Esophagus muscularis mucosa (tissue), 4 donors: Measurements from ENCODE around the gene SH2D1B. TPM values are rescaled to one million over a fixed set of nuclear protein-coding genes. Genes with fewer than 3 reads are reported as not detected.

Source experiments
- DNase-seq: peaks from one replicate; pipeline ENCODE4 v3.0.0-alpha.2; 2017; ENCODE audit errors: extremely low spot score
- H3K27ac ChIP-seq, 4 donors: fragments of 200-600 bp; sonication (generic); replicated peaks in 1 of 4; 1 replicate in 3 of 4; 2 replicates in 1 of 4; pipeline ENCODE4 v1.5.1; 2016 to 2019; ENCODE audit warnings: mild to moderate bottlenecking in 1 of 4
- H3K27me3 ChIP-seq, 4 donors: fragments of 200-600 bp; sonication (generic); one replicate each; pipeline versions ENCODE4 v1.5.1 to v1.6.0; 2016 to 2019
- H3K36me3 ChIP-seq, 4 donors: fragments of 200-600 bp; sonication (generic); one replicate each; pipeline ENCODE4 v1.5.1; 2016 to 2019
- H3K4me1 ChIP-seq, 4 donors: fragments of 200-600 bp; sonication (generic); one replicate each; pipeline ENCODE4 v1.5.1; 2016 to 2019
- H3K4me3 ChIP-seq, 4 donors: fragments of 200-600 bp; sonication (generic); 1 replicate in 2 of 4; 2 replicates in 2 of 4; pipeline ENCODE4 v1.5.1; 2016 to 2019; ENCODE audit warnings: mild to moderate bottlenecking in 4 of 4, moderate library complexity in 1 of 4
- H3K9me3 ChIP-seq, 4 donors: fragments of 200-600 bp; sonication (generic); 1 replicate in 3 of 4; 2 replicates in 1 of 4; pipeline ENCODE4 v1.5.1; 2016 to 2019
- EP300 ChIP-seq: sonication (generic); formaldehyde crosslinking; IDR thresholded peaks from one replicate; pipeline ENCODE4 v1.6.1; 2017; ENCODE audit warnings: antibody characterized with exemption
- POLR2A ChIP-seq: fragments of 450-650 bp; IDR thresholded peaks from one replicate; pipeline ENCODE4 v1.6.1; 2017; ENCODE audit warnings: antibody characterized with exemption, moderate library complexity, mild to moderate bottlenecking, low read depth
- POLR2AphosphoS5 ChIP-seq, 2 donors: sonication (generic); formaldehyde crosslinking; IDR thresholded peaks; one replicate each; pipeline ENCODE4 v1.6.1; 2017; ENCODE audit warnings: antibody characterized with exemption in 2 of 2
- WGBS: methylation state at CpG from one replicate; pipeline ENCODE4 v1.1.5; 2018; 5-methylcytosine and 5-hydroxymethylcytosine counted together
- intact Hi-C: fragments of 100-400 bp; cut with DNase I; formaldehyde crosslinking; loops from one replicate; pipeline ENCODE4 v1.15.1; 2023
- total RNA-seq, 4 donors: library from RNA; depleted of rRNA; stranded (reverse); fragments of >200 nt; gene quantifications; one replicate each; pipeline versions ENCODE4 v1.1.0 to v1.2.1, GENCODE V29; 2016
- TF ChIP-seq, protein P1 (sequence below), 3 experiments: fragments of 200-600 bp in 2 of 3; fragments of 450-650 bp in 1 of 3; sonication (generic) in 2 of 3; IDR thresholded peaks; one replicate each; pipeline ENCODE4 v1.5.1; 2017 to 2019; ENCODE audit warnings: antibody characterized with exemption in 3 of 3, mild to moderate bottlenecking in 2 of 3, moderate library complexity in 1 of 3

SH2D1B gene
- total RNA-seq, 4 donors from 2014 or later, result 1.2 TPM; not detected in 3

DNA sequence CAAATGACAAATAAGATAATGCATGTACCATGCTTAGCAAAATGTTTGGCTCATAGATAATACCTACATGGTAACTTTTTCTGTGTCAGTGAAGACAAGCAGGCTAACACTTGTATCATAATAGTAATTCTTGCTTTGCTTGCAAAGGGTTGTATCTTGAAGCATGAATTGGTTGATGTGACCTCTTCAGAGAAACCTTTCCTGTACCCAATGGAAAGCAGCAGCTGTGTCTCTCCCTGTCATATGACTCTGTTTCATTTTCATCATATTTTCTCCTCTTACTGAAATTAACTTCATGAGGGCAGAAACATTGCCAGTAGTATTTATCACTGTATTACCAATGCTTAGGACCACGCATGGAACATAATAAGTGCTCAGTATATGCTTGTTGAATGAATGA lies 4.4 kb downstream of the SH2D1B start:
- Histone ChIP-seq H3K4me3 (no peak overlapping the region), H3K36me3 (no peaks in the 10 kb centered on the region), H3K27me3 (peaks cover 0 to 6% (median 0%) of the 10 kb centered on the region in 4 donors), H3K4me1 (no peaks in the 10 kb centered on the region), H3K27ac (no peak overlapping the region), H3K9me3 (no peaks in the 10 kb centered on the region)
- 90% methylated on average over 1 of the region's 1 CpG for WGBS
- intact Hi-C loops, result no loop called here
- no peak for DNase-seq
- TF ChIP-seq POLR2AphosphoS5 (IDR thresholded peaks at IDR 0.05) (no peak), EP300 (no peak), POLR2A (no peak)
- TF ChIP-seq, protein P1, sequence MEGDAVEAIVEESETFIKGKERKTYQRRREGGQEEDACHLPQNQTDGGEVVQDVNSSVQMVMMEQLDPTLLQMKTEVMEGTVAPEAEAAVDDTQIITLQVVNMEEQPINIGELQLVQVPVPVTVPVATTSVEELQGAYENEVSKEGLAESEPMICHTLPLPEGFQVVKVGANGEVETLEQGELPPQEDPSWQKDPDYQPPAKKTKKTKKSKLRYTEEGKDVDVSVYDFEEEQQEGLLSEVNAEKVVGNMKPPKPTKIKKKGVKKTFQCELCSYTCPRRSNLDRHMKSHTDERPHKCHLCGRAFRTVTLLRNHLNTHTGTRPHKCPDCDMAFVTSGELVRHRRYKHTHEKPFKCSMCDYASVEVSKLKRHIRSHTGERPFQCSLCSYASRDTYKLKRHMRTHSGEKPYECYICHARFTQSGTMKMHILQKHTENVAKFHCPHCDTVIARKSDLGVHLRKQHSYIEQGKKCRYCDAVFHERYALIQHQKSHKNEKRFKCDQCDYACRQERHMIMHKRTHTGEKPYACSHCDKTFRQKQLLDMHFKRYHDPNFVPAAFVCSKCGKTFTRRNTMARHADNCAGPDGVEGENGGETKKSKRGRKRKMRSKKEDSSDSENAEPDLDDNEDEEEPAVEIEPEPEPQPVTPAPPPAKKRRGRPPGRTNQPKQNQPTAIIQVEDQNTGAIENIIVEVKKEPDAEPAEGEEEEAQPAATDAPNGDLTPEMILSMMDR (IDR thresholded peaks at IDR 0.05), result no peak

DNA sequence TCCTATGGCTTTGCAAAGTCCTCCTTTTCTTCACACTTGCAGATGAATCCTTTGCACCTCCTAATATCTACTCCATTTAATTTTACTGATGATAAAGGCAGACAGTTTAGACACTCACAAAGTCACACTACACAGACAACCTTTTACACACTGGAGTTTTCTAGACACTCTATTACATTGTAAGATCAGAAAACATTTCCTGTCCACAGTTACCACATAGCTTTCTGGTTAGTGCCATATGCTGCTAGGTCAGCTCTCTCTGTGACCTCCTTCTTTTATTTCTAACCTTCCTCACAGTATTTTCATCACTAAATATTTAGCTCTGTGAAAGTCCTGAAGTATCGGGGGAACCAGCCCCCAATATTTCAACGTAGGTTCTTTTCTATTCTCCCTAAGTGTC lies 5.1 kb downstream of the SH2D1B start:
- TF ChIP-seq POLR2A (no peak), POLR2AphosphoS5 (IDR thresholded peaks at IDR 0.05) (no peak), EP300 (no peak)
- TF ChIP-seq, protein P1 (IDR thresholded peaks at IDR 0.05), result no peak
- DNase-seq, result no peak
- 83% methylated on average over 2 of the region's 2 CpGs for WGBS

DNA sequence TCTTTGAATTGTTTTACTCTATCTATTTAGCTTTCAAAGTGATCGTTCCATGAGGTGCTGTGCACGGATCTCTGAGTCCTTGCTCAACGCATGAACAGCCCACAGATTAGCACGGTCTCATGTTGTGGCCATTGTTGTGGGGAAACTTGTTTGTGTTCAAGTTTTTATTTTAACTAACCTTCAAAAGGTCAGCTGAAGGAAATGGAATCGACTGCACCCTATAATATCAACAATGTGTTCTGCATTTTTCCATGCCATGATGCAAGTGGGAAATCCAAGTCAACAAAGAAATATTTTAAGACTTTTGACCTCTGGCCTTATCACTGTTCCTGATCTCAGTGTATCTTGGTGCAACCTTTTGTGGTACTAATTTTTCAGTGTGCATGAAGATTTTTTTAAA lies 6.1 kb downstream of the SH2D1B start:
- DNase-seq, result no peak
- Histone ChIP-seq H3K9me3 (no peaks in the 10 kb centered on the region), H3K4me3 (no peak overlapping the region), H3K27me3 (peaks cover 0 to 4% (median 0%) of the 10 kb centered on the region in 4 donors), H3K36me3 (no peaks in the 10 kb centered on the region), H3K4me1 (no peaks in the 10 kb centered on the region), H3K27ac (no peak overlapping the region)
- TF ChIP-seq EP300 (no peak), POLR2AphosphoS5 (IDR thresholded peaks at IDR 0.05) (no peak), POLR2A (no peak)
- TF ChIP-seq, protein P1 (IDR thresholded peaks at IDR 0.05), result no peak
- intact Hi-C loops, result no loop called here
- 67% methylated on average over 5 of the region's 5 CpGs for WGBS

More for the DNA sequence above, 5.1 kb downstream of the SH2D1B start:
- Histone ChIP-seq H3K9me3 (no peaks in the 10 kb centered on the region), H3K4me1 (no peaks in the 10 kb centered on the region), H3K27me3 (peaks cover 0 to 6% (median 0%) of the 10 kb centered on the region in 4 donors), H3K4me3 (no peak overlapping the region), H3K27ac (no peak overlapping the region), H3K36me3 (no peaks in the 10 kb centered on the region)
- intact Hi-C loops, result no loop called here

DNA sequence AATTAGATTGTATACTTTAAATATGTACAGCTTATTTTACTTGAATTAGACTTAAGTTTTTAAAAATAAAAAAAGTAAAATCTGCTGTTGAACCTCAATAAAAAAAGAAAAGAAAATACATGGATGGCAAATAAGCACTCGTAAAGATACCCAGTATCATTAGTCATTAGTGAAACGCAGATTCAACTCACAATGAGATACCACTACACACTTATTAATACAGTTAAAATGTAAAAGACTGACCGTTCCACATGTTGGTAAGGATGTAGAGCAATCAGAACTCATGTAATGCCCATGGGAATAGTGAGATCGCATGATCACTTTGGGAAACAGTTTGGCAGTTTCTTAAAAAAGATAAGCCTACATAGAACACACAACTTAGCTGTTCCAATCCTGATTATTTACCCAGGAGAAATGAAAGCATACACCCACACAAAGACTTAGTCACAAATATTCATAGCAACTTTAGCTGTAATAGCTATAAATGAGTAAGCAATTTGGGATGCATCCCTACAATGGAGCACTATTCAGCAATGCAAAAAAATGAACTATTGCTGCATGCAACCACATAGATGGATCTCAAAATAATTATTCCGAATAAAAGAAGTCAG lies 7.3 kb downstream of the SH2D1B start:
- TF ChIP-seq EP300 (no peak), POLR2AphosphoS5 (IDR thresholded peaks at IDR 0.05) (no peak), POLR2A (no peak)
- TF ChIP-seq, protein P1 (IDR thresholded peaks at IDR 0.05), result no peak
- no peaks in the 10 kb centered on the region for H3K9me3 ChIP-seq
- no peak overlapping the region for H3K4me3 ChIP-seq
- no peaks in the 10 kb centered on the region for H3K4me1 ChIP-seq
- no peak for DNase-seq
- intact Hi-C loops, result no loop called here
- WGBS, result 81% methylated on average over 5 of the region's 5 CpGs
- no peak overlapping the region for H3K27ac ChIP-seq
- H3K36me3 ChIP-seq, result no peaks in the 10 kb centered on the region
- peaks cover 0 to 9% (median 0%) of the 10 kb centered on the region in 4 donors for H3K27me3 ChIP-seq
